ENCODE results near the gene CUL4A.

GRCh38 chr13:113161433-113161832 lies 48.0 kb upstream of the CUL4A start:
- TF ChIP-seq CTCF (conservative IDR thresholded peaks at IDR 0.05) (no peak), ZFX (IDR thresholded peaks at IDR 0.05) (no peak)
